ENCODE results near the gene TMED9. TPM values are rescaled to one million over a fixed set of nuclear protein-coding genes. Genes with fewer than 3 reads are reported as not detected.

TMED9 gene
- total RNA-seq, 1 experiment from 2014 or later = 133 TPM

DNA sequence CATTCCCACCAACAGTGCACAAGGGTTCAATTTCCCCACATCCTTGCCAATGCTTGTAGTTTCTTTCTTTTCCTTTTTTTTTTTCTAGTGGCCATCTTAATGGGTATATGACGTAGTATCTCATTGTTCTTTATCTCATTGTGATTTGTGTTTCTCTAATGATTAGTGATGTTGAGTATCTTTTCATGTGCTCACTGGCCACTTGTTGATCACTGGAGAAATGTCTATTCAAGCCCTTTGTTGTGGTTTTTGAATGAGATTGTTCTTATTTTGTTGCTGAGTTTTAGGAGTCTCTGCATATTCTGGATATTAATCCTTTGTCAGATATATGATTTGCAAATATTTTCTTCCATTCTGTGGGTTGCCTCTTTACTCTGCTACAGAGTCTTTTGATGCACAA, 1.6 kb upstream of the TMED9 start:
- Histone ChIP-seq H2AFZ (ENCODE audit: low read depth, low read length, poor library complexity, severe bottlenecking) (no peak overlapping the region), H3K9ac (ENCODE audit: low read length) (no peak overlapping the region), H3K79me2 (ENCODE audit: insufficient read depth, low read length) (peaks cover 24% of the 10 kb centered on the region), H3K36me3 (ENCODE audit: control insufficient read depth in 1 of 2, insufficient read depth in 2 of 2, low read length in 2 of 2) (peaks cover 18 to 23% of the 10 kb centered on the region in 2 experiments; a peak in 3 of 4 replicates), H3K9me3 (ENCODE audit: control insufficient read depth in 1 of 2, insufficient read depth in 1 of 2, low read depth in 1 of 2, low read length in 2 of 2) (no peaks in the 10 kb centered on the region), H3K27me3 (ENCODE audit: insufficient read depth, low read length) (peaks cover 8% of the 10 kb centered on the region; the same call in 1 of the 2 replicates), H3K4me1 (ENCODE audit: control insufficient read depth in 1 of 2, insufficient read depth in 2 of 2, low read length in 2 of 2) (peaks cover 0 to 14% of the 10 kb centered on the region in 2 experiments; a peak in 2 of 4 replicates), H3K9me2 (ENCODE audit: insufficient read depth) (no peaks in the 10 kb centered on the region), H4K20me1 (ENCODE audit: insufficient read depth) (no peaks in the 10 kb centered on the region), H3K4me3 (replicated peaks in 1 of 2; ENCODE audit: low read depth in 1 of 2, low read length in 2 of 2) (no peak overlapping the region), H3K27ac (ENCODE audit: low read depth, low read length) (no peak overlapping the region), H3K4me2 (ENCODE audit: low read length) (no peak overlapping the region)
- RAD21 ChIA-PET (ENCODE audit: low non-redundant PET in 1 of 2, low total read pairs in 2 of 2, uncharacterized antibody in 2 of 2, unreplicated experiment in 2 of 2) = no interaction called here
- no peak for TF ChIP-seq POLR2A (IDR thresholded peaks at IDR 0.05; ENCODE audit: borderline replicate concordance, extremely low read depth, insufficient read depth, insufficient read length)
- TF ChIP-seq EGR1 (IDR thresholded peaks at IDR 0.05; ENCODE audit: low read depth) = no peak
- TF ChIP-seq, protein P1, sequence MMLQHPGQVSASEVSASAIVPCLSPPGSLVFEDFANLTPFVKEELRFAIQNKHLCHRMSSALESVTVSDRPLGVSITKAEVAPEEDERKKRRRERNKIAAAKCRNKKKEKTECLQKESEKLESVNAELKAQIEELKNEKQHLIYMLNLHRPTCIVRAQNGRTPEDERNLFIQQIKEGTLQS (IDR thresholded peaks at IDR 0.05) = no peak
- no peak for TF ChIP-seq SP1 (IDR thresholded peaks at IDR 0.05; ENCODE audit: low read depth)
- no peak for TF ChIP-seq CBX3 (IDR thresholded peaks at IDR 0.05; ENCODE audit: low read depth)
- no peak for TF ChIP-seq EZH2 (IDR thresholded peaks at IDR 0.05)
- no peak for TF ChIP-seq SRF (IDR thresholded peaks at IDR 0.05; ENCODE audit: low read depth)
- no peak for TF ChIP-seq POLR2AphosphoS5 (IDR thresholded peaks at IDR 0.05; ENCODE audit: low read depth, low read length)
- no peak for TF ChIP-seq EZH2phosphoT487 (IDR thresholded peaks at IDR 0.05; ENCODE audit: borderline replicate concordance)
- TF ChIP-seq, protein P2, sequence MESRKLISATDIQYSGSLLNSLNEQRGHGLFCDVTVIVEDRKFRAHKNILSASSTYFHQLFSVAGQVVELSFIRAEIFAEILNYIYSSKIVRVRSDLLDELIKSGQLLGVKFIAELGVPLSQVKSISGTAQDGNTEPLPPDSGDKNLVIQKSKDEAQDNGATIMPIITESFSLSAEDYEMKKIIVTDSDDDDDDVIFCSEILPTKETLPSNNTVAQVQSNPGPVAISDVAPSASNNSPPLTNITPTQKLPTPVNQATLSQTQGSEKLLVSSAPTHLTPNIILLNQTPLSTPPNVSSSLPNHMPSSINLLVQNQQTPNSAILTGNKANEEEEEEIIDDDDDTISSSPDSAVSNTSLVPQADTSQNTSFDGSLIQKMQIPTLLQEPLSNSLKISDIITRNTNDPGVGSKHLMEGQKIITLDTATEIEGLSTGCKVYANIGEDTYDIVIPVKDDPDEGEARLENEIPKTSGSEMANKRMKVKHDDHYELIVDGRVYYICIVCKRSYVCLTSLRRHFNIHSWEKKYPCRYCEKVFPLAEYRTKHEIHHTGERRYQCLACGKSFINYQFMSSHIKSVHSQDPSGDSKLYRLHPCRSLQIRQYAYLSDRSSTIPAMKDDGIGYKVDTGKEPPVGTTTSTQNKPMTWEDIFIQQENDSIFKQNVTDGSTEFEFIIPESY (IDR thresholded peaks at IDR 0.05; ENCODE audit: extremely low read depth, insufficient replicate concordance, low read length) = no peak
- TF ChIP-seq CEBPB (IDR thresholded peaks at IDR 0.05; ENCODE audit: low read depth) = no peak
- no peak for TF ChIP-seq ELF1 (IDR thresholded peaks at IDR 0.05; ENCODE audit: borderline replicate concordance, low read depth)
- no peak for TF ChIP-seq JUND (IDR thresholded peaks at IDR 0.05)
- no peak for TF ChIP-seq YY1 (IDR thresholded peaks at IDR 0.05; ENCODE audit: extremely low read depth, insufficient replicate concordance, low read depth, low read length)
- no peak for TF ChIP-seq ZNF274 (IDR thresholded peaks at IDR 0.05; ENCODE audit: low read depth, low read length)
- no peak for TF ChIP-seq TCF7L2 (IDR thresholded peaks at IDR 0.05; ENCODE audit: borderline replicate concordance, extremely low read depth, insufficient read depth, insufficient read length)
- no peak for TF ChIP-seq RAD21 (IDR thresholded peaks at IDR 0.05; ENCODE audit: low read depth)
- intact Hi-C loops (cut with micrococcal nuclease) = no loop called here
- BruUV-seq (replicated peaks) = no TSS peak
- DNase-seq (ENCODE audit: low read depth, low spot score) (no peak), ATAC-seq (no peak)
- POLR2A ChIA-PET = no interaction called here
- CTCF ChIA-PET = no interaction called here
